OCI-LY7 (cell line): Measurements from ENCODE around the gene PDZRN3. TPM values are rescaled to one million over a fixed set of nuclear protein-coding genes. Genes with fewer than 3 reads are reported as not detected.

Experiments used
- Bru-seq: library from RNA; stranded (reverse); fragments of 400-500 nt; gene quantifications from one replicate; lab custom pipeline; 2021; lab: Mats Ljungman, UMichigan
- BruChase-seq, 2 experiments: library from RNA; stranded (reverse); fragments of 400-500 nt; gene quantifications; one replicate each; lab custom pipeline; 2021; lab: Mats Ljungman, UMichigan
- BruUV-seq: library from RNA; stranded (reverse); fragments of 400-500 nt; replicated peaks from 2 replicates; lab custom pipeline; 2021; lab: Mats Ljungman, UMichigan
- CTCF ChIA-PET: fragments of 300-600 bp; sonication (Branson Sonifier 250); formaldehyde crosslinking; loops from one replicate; lab custom pipeline; 2022; ENCODE audit warnings: antibody characterized with exemption; ENCODE audit not compliant: unreplicated experiment; lab: Charles Lee
- POLR2A ChIA-PET: fragments of 300-600 bp; sonication (Branson Sonifier 250); formaldehyde crosslinking; loops from one replicate; lab custom pipeline; 2022; ENCODE audit warnings: antibody characterized with exemption; lab: Charles Lee
- DNase-seq: peaks from one replicate; pipeline ENCODE4 v3.0.0-alpha.2; 2015; ENCODE audit warnings: low spot score
- H2AFZ ChIP-seq: fragments of 200-600 bp; sonication (generic), shearing (Covaris generic); 2 replicates; pipeline ENCODE4 v1.6.1; 2014; ENCODE audit warnings: mild to moderate bottlenecking, antibody characterized with exemption, low read length, moderate library complexity
- H3K27ac ChIP-seq: fragments of 200-600 bp; sonication (generic); 2 replicates; pipeline ENCODE4 v1.5.1; 2014; ENCODE audit warnings: mixed run types, low read depth, mild to moderate bottlenecking, moderate library complexity, low read length, inconsistent platforms; ENCODE audit not compliant: poor library complexity, severe bottlenecking
- H3K36me3 ChIP-seq: fragments of 200-600 bp; sonication (generic); 2 replicates; pipeline ENCODE4 v1.6.1; 2014; ENCODE audit warnings: mild to moderate bottlenecking, antibody characterized with exemption, low read length, moderate library complexity, mixed read lengths; ENCODE audit not compliant: insufficient read depth
- H3K4me1 ChIP-seq: fragments of 200-600 bp; sonication (generic); 2 replicates; pipeline ENCODE4 v1.5.1; 2014; ENCODE audit warnings: mild to moderate bottlenecking, low read length; ENCODE audit not compliant: insufficient read depth, poor library complexity, severe bottlenecking
- H3K4me2 ChIP-seq: fragments of 200-600 bp; sonication (generic); 2 replicates; pipeline ENCODE4 v1.6.1; 2014; ENCODE audit warnings: mild to moderate bottlenecking, low read length
- H3K4me3 ChIP-seq: fragments of 200-600 bp; sonication (generic); 2 replicates; pipeline ENCODE4 v1.5.1; 2014; ENCODE audit warnings: mild to moderate bottlenecking, low read depth, low read length; ENCODE audit not compliant: poor library complexity, severe bottlenecking
- H3K79me2 ChIP-seq: fragments of 200-600 bp; sonication (generic); 2 replicates; pipeline ENCODE4 v1.6.1; 2016; ENCODE audit warnings: low read depth, mild to moderate bottlenecking, low read length, moderate library complexity, mixed read lengths; ENCODE audit not compliant: insufficient read depth
- H3K9me2 ChIP-seq: fragments of 200-600 bp; sonication (generic); 2 replicates; pipeline ENCODE4 v1.6.1; 2016; ENCODE audit warnings: mild to moderate bottlenecking, low read length, mixed read lengths; ENCODE audit not compliant: insufficient read depth
- H3K9me3 ChIP-seq: fragments of 200-600 bp; sonication (generic); 2 replicates; pipeline ENCODE4 v1.6.1; 2014; ENCODE audit warnings: mild to moderate bottlenecking, mixed run types, low read length, mixed read lengths
- H4K20me1 ChIP-seq: fragments of 200-600 bp; sonication (generic); 2 replicates; pipeline ENCODE4 v1.6.1; 2014; ENCODE audit warnings: mild to moderate bottlenecking, antibody characterized with exemption, low read length, moderate library complexity, mixed read lengths; ENCODE audit not compliant: insufficient read depth
- EZH2phosphoT487 ChIP-seq: fragments of 200-600 bp; sonication (generic); IDR thresholded peaks from 2 replicates; pipeline ENCODE4 v1.6.1; 2018; ENCODE audit warnings: low read depth, borderline replicate concordance, mild to moderate bottlenecking, mixed run types, antibody characterized with exemption, low read length, moderate library complexity, mixed read lengths
- intact Hi-C: fragments of 100-400 bp; cut with micrococcal nuclease; formaldehyde crosslinking; loops from one replicate; pipeline ENCODE4 v1.10.0; 2022; ENCODE audit not compliant: unreplicated experiment
- long read RNA-seq: library from polyadenylated mRNA; stranded (forward); transcript quantifications from one replicate; pipeline ENCODE4 v2.0.0, GENCODE V29; 2022
- total RNA-seq, 2 experiments: library from RNA; depleted of rRNA in 1 of 2; stranded (reverse); fragments of >200 nt in 1 of 2; shearing (Covaris generic) in 1 of 2; gene quantifications; 2 replicates each; pipeline ENCODE4 v1.2.3, GENCODE V29; 2014 to 2022
- TF ChIP-seq, protein P1 (sequence below): fragments of 200-600 bp; sonication (generic); conservative IDR thresholded peaks from 2 replicates; pipeline ENCODE4 v1.5.1; 2014; ENCODE audit warnings: mild to moderate bottlenecking, antibody characterized with exemption, low read length, moderate library complexity, mixed read lengths

PDZRN3 gene
- total RNA-seq (2014; rRNA removed; shearing (Covaris generic)) (not detected in 2 replicates), total RNA-seq (2022) (0.48 and 0.95 TPM in 2 replicates), Bru-seq, nascent RNA (percentile 19 among the genes with signal in this experiment), BruChase-seq, experiment 1, labeled RNA remaining after a 6-hour chase (percentile 15 among the genes with signal in this experiment), BruChase-seq, experiment 2, labeled RNA remaining after a 2-hour chase (percentile 19 among the genes with signal in this experiment)
- long read RNA-seq = 0 reads

DNA sequence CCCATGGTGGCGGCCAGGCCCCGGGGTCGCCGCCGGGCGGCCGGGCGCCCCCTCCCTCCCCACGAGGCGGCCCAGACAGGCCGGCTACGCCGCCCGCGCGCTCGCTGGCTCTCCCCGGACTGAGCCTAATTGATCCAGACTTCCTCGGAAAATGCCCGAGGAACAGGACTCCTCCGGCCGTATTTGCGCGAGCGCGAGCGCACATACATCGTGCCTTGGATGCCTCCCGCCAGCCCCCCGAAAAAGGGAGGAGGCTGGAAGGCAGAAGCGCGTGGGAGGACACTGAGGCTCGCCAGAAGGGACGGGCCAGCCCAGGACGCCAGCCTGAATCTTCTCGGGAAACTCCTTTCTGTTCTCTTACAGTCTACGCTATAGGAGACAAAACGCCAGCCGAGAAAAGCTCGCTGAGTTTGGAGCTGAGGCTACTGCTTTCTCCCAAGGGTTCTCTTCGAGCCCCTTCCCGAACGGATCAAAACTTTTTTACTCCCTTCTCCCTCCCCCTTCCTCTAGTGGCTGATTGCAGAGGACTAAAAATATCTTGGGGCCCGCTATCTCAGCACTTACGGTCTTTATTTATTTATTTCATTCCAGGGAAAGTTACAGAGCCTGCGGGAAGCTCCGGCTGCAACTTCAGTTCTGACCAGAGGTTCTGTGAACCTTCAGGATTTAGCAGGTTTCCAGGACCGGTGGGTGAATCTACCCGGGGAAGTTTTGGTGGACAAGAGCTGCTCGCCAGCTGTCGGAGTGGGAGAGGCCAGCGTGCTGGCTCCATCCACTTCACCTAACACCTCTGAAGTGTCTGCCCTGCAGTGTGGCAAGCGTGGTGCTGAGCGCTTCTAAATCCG, at the start of gene PDZRN3:
Gene PDZRN3, minus strand, starts transcription at position 121 of the 845 bp plus-strand sequence.
- CTCF ChIA-PET = no interaction called here
- POLR2A ChIA-PET = no interaction called here
- no peak within 1 kb of the TSS for H3K27ac ChIP-seq
- no peak within 1 kb of the TSS for H2AFZ ChIP-seq
- no peak within 1 kb of the TSS for H3K4me2 ChIP-seq
- no peaks in the 10 kb centered on the region for H3K9me3 ChIP-seq
- H3K4me1 ChIP-seq = no peaks in the 10 kb centered on the region
- no TSS peak for BruUV-seq
- H4K20me1 ChIP-seq = no peaks in the 10 kb centered on the region
- H3K36me3 ChIP-seq = no peaks in the 10 kb centered on the region
- H3K79me2 ChIP-seq = no peaks in the 10 kb centered on the region
- H3K9me2 ChIP-seq = no peaks in the 10 kb centered on the region
- intact Hi-C loops = no loop called here
- no peak for TF ChIP-seq EZH2phosphoT487
- TF ChIP-seq, protein P1, sequence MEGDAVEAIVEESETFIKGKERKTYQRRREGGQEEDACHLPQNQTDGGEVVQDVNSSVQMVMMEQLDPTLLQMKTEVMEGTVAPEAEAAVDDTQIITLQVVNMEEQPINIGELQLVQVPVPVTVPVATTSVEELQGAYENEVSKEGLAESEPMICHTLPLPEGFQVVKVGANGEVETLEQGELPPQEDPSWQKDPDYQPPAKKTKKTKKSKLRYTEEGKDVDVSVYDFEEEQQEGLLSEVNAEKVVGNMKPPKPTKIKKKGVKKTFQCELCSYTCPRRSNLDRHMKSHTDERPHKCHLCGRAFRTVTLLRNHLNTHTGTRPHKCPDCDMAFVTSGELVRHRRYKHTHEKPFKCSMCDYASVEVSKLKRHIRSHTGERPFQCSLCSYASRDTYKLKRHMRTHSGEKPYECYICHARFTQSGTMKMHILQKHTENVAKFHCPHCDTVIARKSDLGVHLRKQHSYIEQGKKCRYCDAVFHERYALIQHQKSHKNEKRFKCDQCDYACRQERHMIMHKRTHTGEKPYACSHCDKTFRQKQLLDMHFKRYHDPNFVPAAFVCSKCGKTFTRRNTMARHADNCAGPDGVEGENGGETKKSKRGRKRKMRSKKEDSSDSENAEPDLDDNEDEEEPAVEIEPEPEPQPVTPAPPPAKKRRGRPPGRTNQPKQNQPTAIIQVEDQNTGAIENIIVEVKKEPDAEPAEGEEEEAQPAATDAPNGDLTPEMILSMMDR = no peak
- H3K4me3 ChIP-seq = no peak within 1 kb of the TSS
- no peak for DNase-seq

DNA sequence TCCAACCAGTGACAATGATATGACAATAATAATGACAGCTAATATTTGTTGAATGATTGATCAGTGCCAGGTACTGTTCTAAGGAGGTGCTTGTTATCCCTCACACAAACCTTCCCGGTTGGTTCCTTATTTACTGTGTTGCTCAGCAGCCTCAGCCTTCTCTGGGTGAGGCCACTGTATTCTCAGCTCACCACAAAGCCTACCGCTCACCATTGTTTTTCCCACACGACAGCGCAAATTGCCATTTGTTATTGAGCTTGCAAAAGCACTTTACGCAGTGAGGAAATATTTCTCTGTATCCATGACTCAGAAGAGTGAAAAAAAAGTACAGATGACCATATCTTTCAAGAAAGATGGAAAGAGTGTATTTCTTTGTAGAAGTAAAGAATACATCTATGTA, 49.5 kb upstream of the PDZRN3 start:
- no peaks in the 10 kb centered on the region for H3K9me2 ChIP-seq
- no peaks in the 10 kb centered on the region for H4K20me1 ChIP-seq
- no peak overlapping the region for H3K4me3 ChIP-seq
- TF ChIP-seq, protein P1 = no peak
- no peak for TF ChIP-seq EZH2phosphoT487
- H3K27ac ChIP-seq = no peak overlapping the region
- H3K36me3 ChIP-seq = no peaks in the 10 kb centered on the region
- no peak overlapping the region for H3K4me2 ChIP-seq
- H3K79me2 ChIP-seq = no peaks in the 10 kb centered on the region
- H3K4me1 ChIP-seq = no peaks in the 10 kb centered on the region
- H3K9me3 ChIP-seq = no peaks in the 10 kb centered on the region
- POLR2A ChIA-PET = interaction anchor here (0.6 kb wide), 1 partner anchor 552 kb away, joined by 3 read pairs; no protein-coding TSS in a partner anchor
- intact Hi-C loops = no loop called here
- BruUV-seq = no TSS peak
- no peak for DNase-seq
- CTCF ChIA-PET = no interaction called here
- H2AFZ ChIP-seq = no peak overlapping the region

GRCh38 chr3:73669260-73669659, 44.5 kb upstream of the PDZRN3 start:
- CTCF ChIA-PET = no interaction called here
- no peak for DNase-seq
- POLR2A ChIA-PET = no interaction called here
- Histone ChIP-seq H3K4me2 (no peak overlapping the region), H3K79me2 (no peaks in the 10 kb centered on the region), H2AFZ (no peak overlapping the region), H4K20me1 (no peaks in the 10 kb centered on the region), H3K4me1 (no peaks in the 10 kb centered on the region), H3K36me3 (no peaks in the 10 kb centered on the region), H3K4me3 (no peak overlapping the region), H3K9me3 (no peaks in the 10 kb centered on the region), H3K27ac (no peak overlapping the region), H3K9me2 (no peaks in the 10 kb centered on the region)
- no TSS peak for BruUV-seq
- intact Hi-C loops = no loop called here
- TF ChIP-seq EZH2phosphoT487 = no peak
- TF ChIP-seq, protein P1 = no peak
